HG03469 (cell line): ENCODE results near the gene GABBR2.

Experiments
- ATAC-seq: cut with Tn5 transposase; IDR thresholded peaks from one replicate; pipeline ENCODE4 v1.9.1; 2021; ENCODE audit warnings: mild to moderate bottlenecking, moderate library complexity, moderate number of reproducible peaks; ENCODE audit not compliant: unreplicated experiment

The GABBR2 gene

GRCh38 chr9:98364086-98364485 lies 344.6 kb downstream of the GABBR2 start:
- ATAC-seq, result no peak

GRCh38 chr9:98363644-98364043 lies 345.1 kb downstream of the GABBR2 start:
- no peak for ATAC-seq

GRCh38 chr9:98362624-98363252 lies 346.0 kb downstream of the GABBR2 start:
- ATAC-seq, result no peak

- no peak for ATAC-seq
Measured at GRCh38 chr9:98361645-98362044, 347.1 kb downstream of the GABBR2 start.

- ATAC-seq, result no peak
Measured at GRCh38 chr9:98360176-98360708, 348.5 kb downstream of the GABBR2 start.

- ATAC-seq, result no peak
Measured at GRCh38 chr9:98359569-98359968, 349.2 kb downstream of the GABBR2 start.

GRCh38 chr9:98357921-98358535 lies 350.7 kb downstream of the GABBR2 start:
- no peak for ATAC-seq

- ATAC-seq, result no peak
Measured at GRCh38 chr9:98356953-98357690, 351.6 kb downstream of the GABBR2 start.

GRCh38 chr9:98356326-98356725 lies 352.4 kb downstream of the GABBR2 start:
- ATAC-seq, result no peak

GRCh38 chr9:98351370-98351769 lies 357.4 kb downstream of the GABBR2 start:
- no peak for ATAC-seq

GRCh38 chr9:98347642-98348041 lies 361.1 kb downstream of the GABBR2 start:
- ATAC-seq, result no peak

- no peak for ATAC-seq
Measured at GRCh38 chr9:98345011-98345410, 363.7 kb downstream of the GABBR2 start.

GRCh38 chr9:98344581-98344980 lies 364.2 kb downstream of the GABBR2 start:
- ATAC-seq, result no peak

GRCh38 chr9:98342820-98343210 lies 365.9 kb downstream of the GABBR2 start:
- ATAC-seq, result no peak

- no peak for ATAC-seq
Measured at GRCh38 chr9:98342098-98342819, 366.5 kb downstream of the GABBR2 start.

- ATAC-seq, result no peak
Measured at GRCh38 chr9:98341157-98342097, 367.3 kb downstream of the GABBR2 start.

GRCh38 chr9:98339987-98340800 lies 368.5 kb downstream of the GABBR2 start:
- ATAC-seq, result no peak

- no peak for ATAC-seq
Measured at GRCh38 chr9:98335661-98336060, 373.1 kb downstream of the GABBR2 start.

GRCh38 chr9:98334796-98335195 lies 373.9 kb downstream of the GABBR2 start:
- ATAC-seq, result no peak
